SK-N-MC (cell line): Measurements from ENCODE around the gene KRTAP5-7.
"Not testable (repeated sequence)": the region's sequence is repeated elsewhere in the genome, so short reads cannot be mapped to it uniquely, and the experiment has no call there.

Experiments used
- DNase-seq: peaks from one replicate; pipeline ENCODE4 v3.0.0-alpha.2; 2011; ENCODE audit warnings: low read depth, low spot score
- H3K27ac ChIP-seq: fragments of 200-600 bp; sonication (generic); 2 replicates; pipeline ENCODE4 v1.5.1; 2016; ENCODE audit warnings: mixed run types
- H3K36me3 ChIP-seq: fragments of 200-600 bp; sonication (generic); 2 replicates; pipeline ENCODE4 v1.6.1; 2017; ENCODE audit warnings: antibody characterized with exemption, low read length, mixed read lengths; ENCODE audit not compliant: insufficient read depth
- H3K4me3 ChIP-seq: fragments of 200-600 bp; sonication (generic); 2 replicates; pipeline ENCODE4 v1.5.1; 2016
- H3K9ac ChIP-seq: fragments of 200-600 bp; sonication (generic); 2 replicates; pipeline ENCODE4 v1.8.0; 2017; ENCODE audit warnings: mixed run types, mixed read lengths; ENCODE audit not compliant: insufficient read length
- H3K9me3 ChIP-seq: fragments of 200-600 bp; sonication (generic); 2 replicates; pipeline ENCODE4 v1.6.1; 2017; ENCODE audit warnings: low read depth, mild to moderate bottlenecking, antibody characterized with exemption, low read length, moderate library complexity, mixed read lengths
- EZH2 ChIP-seq: fragments of 200-600 bp; sonication (generic); IDR thresholded peaks from one replicate; pipeline ENCODE4 v1.6.1; 2017; ENCODE audit warnings: antibody characterized with exemption
- FOXP2 ChIP-seq: optimal IDR thresholded peaks from 2 replicates; pipeline ENCODE3; 2011; ENCODE audit warnings: mild to moderate bottlenecking, moderate library complexity; ENCODE audit not compliant: insufficient read depth; ENCODE audit errors: extremely low read length, control extremely low read depth
- POLR2AphosphoS5 ChIP-seq: IDR thresholded peaks from 2 replicates; pipeline ENCODE4 v1.6.1; 2012; ENCODE audit warnings: mild to moderate bottlenecking, low read depth, low read length, borderline replicate concordance

The KRTAP5-7 gene

GRCh38 chr11:71526796-71527575 is at the start of gene KRTAP5-7:
TSS of gene KRTAP5-7 (plus strand) at chr11:71527267. CDS start at chr11:71527301, 34 bp downstream.
- H3K36me3 ChIP-seq, H3K4me3 ChIP-seq, DNase-seq, H3K9me3 ChIP-seq, H3K9ac ChIP-seq, H3K27ac ChIP-seq: not testable (repeated sequence)

- H3K4me3 ChIP-seq: no peak overlapping the region
- no peak overlapping the region for H3K9ac ChIP-seq
- H3K9me3 ChIP-seq: no peaks in the 10 kb centered on the region
- H3K27ac ChIP-seq: no peak overlapping the region
- peaks cover 14% of the 10 kb centered on the region; the same call in 1 of the 2 replicates for H3K36me3 ChIP-seq
- DNase-seq: no peak
- no peak for TF ChIP-seq POLR2AphosphoS5
- TF ChIP-seq EZH2: no peak
- TF ChIP-seq FOXP2: no peak
These were observed 49.2 kb upstream of the KRTAP5-7 start for GRCh38 chr11:71477641-71478527.

- no peak overlapping the region for H3K27ac ChIP-seq
- no peaks in the 10 kb centered on the region for H3K9me3 ChIP-seq
- H3K4me3 ChIP-seq: no peak overlapping the region
- no peak for TF ChIP-seq FOXP2
- TF ChIP-seq POLR2AphosphoS5: no peak
- no peak for TF ChIP-seq EZH2
- no peak for DNase-seq
- peaks cover 15% of the 10 kb centered on the region; the same call in 1 of the 2 replicates for H3K36me3 ChIP-seq
- no peak overlapping the region for H3K9ac ChIP-seq
These were observed 48.6 kb upstream of the KRTAP5-7 start for GRCh38 chr11:71478528-71478840.

- Histone ChIP-seq H3K36me3 (peaks cover 13% of the 10 kb centered on the region; the same call in 1 of the 2 replicates), H3K9ac (no peak overlapping the region), H3K9me3 (no peaks in the 10 kb centered on the region), H3K27ac (no peak overlapping the region), H3K4me3 (no peak overlapping the region)
- DNase-seq: no peak
- no peak for TF ChIP-seq POLR2AphosphoS5
- TF ChIP-seq FOXP2: no peak
- TF ChIP-seq EZH2: no peak
These were observed 45.7 kb upstream of the KRTAP5-7 start for GRCh38 chr11:71481101-71481960.

- Histone ChIP-seq H3K9me3 (no peaks in the 10 kb centered on the region), H3K36me3 (peaks cover 13% of the 10 kb centered on the region; the same call in 1 of the 2 replicates), H3K4me3 (no peak overlapping the region), H3K27ac (no peak overlapping the region), H3K9ac (no peak overlapping the region)
- no peak for TF ChIP-seq EZH2
- DNase-seq: no peak
These were observed 44.9 kb upstream of the KRTAP5-7 start for GRCh38 chr11:71482216-71482615.

GRCh38 chr11:71482746-71483364 is 44.2 kb upstream of the KRTAP5-7 start:
- Histone ChIP-seq H3K4me3 (no peak overlapping the region), H3K27ac (no peak overlapping the region), H3K9me3 (no peaks in the 10 kb centered on the region), H3K36me3 (peaks cover 13% of the 10 kb centered on the region; the same call in 1 of the 2 replicates), H3K9ac (no peak overlapping the region)
- no peak for DNase-seq
- no peak for TF ChIP-seq FOXP2

GRCh38 chr11:71483692-71484091 is 43.4 kb upstream of the KRTAP5-7 start:
- TF ChIP-seq POLR2AphosphoS5 (no peak), EZH2 (no peak), FOXP2 (no peak)
- H3K9me3 ChIP-seq: no peaks in the 10 kb centered on the region
- H3K4me3 ChIP-seq: no peak overlapping the region
- H3K27ac ChIP-seq: no peak overlapping the region
- H3K36me3 ChIP-seq: peaks cover 13% of the 10 kb centered on the region; the same call in 1 of the 2 replicates
- H3K9ac ChIP-seq: no peak overlapping the region
- no peak for DNase-seq
